Bronchial epithelial cell (primary cell): ENCODE measurements around the gene DUSP22. TPM values are rescaled to one million over a fixed set of nuclear protein-coding genes. Genes with fewer than 3 reads are reported as not detected.

Experiments used
- DNase-seq: peaks from one replicate; pipeline ENCODE4 v3.0.0-alpha.2; 2010; ENCODE audit warnings: low read depth
- FAIRE-seq: peaks from 2 replicates; lab custom pipeline; 2011; peaks lifted over from hg19 to GRCh38; lab: Jason Lieb, UNC
- H3K27me3 ChIP-seq: 2 replicates; pipeline ENCODE4 v1.5.1; 2011; ENCODE audit warnings: low read length; ENCODE audit not compliant: control insufficient read depth, insufficient read depth
- H3K36me3 ChIP-seq: 2 replicates; pipeline ENCODE4 v1.5.1; 2011; ENCODE audit warnings: low read length; ENCODE audit not compliant: control insufficient read depth, insufficient read depth
- H3K4me3 ChIP-seq: 2 replicates; pipeline ENCODE4 v1.5.1; 2011; ENCODE audit warnings: mild to moderate bottlenecking, low read depth, low read length, control low read depth
- total RNA-seq: library from RNA; depleted of rRNA; stranded (reverse); fragments of >200 nt; gene quantifications from 2 replicates; pipeline ENCODE4 v1.2.1, GENCODE V29; 2014
- TF ChIP-seq, protein P1 (sequence below): IDR thresholded peaks from 2 replicates; pipeline ENCODE4 v1.5.1; 2011; ENCODE audit warnings: mild to moderate bottlenecking, moderate library complexity, low read length, control low read depth, inconsistent platforms; ENCODE audit not compliant: insufficient read depth, severe bottlenecking

DUSP22 gene
- total RNA-seq, 1 donor from 2014 or later, result 33.7 TPM

DNA sequence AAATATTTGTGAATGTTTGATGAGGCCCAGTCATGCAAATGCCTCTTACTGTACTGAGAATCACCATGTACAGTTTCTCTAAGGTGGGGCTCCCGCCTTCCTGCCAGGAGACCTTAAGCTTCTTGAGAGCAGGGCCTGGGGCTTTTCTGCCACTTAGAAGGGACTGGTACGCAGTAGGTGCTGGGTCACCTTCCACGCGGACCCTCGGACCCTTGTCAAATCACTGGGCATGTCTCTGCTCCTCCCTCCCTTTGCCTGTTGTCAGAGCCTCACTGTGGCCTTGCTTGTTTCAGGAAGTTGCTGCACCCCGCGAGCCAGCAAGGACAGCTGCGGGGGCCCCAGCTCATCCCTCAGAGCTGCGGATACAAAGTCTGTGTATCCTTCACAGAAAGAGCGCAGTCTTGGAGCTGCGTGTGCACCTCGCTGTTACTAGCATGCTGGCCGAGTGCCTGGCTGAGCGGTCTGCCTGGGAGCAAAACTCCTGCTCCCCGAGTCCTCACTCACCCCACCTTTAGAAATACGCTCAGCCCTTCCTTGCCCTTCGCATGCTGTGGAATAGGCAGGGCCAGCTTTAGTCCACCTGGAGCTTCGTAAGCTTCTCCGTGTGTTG is 68.6 kb downstream of the DUSP22 start:
- Histone ChIP-seq H3K36me3 (no peaks in the 10 kb centered on the region), H3K27me3 (no peaks in the 10 kb centered on the region), H3K4me3 (no peak overlapping the region)
- TF ChIP-seq, protein P1, sequence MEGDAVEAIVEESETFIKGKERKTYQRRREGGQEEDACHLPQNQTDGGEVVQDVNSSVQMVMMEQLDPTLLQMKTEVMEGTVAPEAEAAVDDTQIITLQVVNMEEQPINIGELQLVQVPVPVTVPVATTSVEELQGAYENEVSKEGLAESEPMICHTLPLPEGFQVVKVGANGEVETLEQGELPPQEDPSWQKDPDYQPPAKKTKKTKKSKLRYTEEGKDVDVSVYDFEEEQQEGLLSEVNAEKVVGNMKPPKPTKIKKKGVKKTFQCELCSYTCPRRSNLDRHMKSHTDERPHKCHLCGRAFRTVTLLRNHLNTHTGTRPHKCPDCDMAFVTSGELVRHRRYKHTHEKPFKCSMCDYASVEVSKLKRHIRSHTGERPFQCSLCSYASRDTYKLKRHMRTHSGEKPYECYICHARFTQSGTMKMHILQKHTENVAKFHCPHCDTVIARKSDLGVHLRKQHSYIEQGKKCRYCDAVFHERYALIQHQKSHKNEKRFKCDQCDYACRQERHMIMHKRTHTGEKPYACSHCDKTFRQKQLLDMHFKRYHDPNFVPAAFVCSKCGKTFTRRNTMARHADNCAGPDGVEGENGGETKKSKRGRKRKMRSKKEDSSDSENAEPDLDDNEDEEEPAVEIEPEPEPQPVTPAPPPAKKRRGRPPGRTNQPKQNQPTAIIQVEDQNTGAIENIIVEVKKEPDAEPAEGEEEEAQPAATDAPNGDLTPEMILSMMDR, result no peak
- no peak for FAIRE-seq
- DNase-seq, result no peak

DNA sequence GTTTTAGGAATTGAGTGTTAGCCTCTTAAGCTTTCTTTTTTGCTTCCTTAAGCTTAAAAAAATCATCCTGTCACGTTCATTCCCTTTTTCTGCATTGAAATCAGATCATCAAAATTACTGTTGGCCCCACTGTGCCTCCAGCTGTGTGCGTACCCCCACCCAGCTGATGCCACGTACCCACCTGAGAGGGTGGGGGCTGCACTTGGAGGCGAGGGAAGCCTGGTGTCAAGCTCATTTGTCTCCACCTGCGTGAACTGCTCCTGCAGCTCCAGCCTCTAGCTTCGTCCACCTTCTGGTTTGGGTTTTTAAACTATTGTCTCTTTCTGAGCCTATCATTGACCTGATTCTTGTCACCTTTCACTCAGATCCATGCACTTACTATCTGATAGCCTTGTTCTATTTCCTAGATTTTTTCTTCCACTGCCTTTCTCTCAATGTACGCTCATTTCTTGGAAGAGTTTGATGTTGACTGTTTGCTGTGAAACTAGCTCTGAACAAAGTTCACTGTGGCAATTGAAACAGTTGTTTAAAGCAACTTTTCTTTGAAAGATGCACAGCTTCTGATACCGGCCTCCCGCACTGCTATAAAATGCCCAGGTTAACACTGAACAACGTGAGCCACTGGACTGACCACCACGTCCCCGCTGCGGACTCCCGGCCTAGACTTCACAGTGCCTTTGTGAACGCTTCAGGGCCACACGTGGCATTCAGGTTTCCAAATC is 69.3 kb downstream of the DUSP22 start:
- H3K27me3 ChIP-seq, result no peaks in the 10 kb centered on the region
- TF ChIP-seq, protein P1, result no peak
- no peak overlapping the region for H3K4me3 ChIP-seq
- no peak for DNase-seq
- no peaks in the 10 kb centered on the region for H3K36me3 ChIP-seq
- FAIRE-seq, result no peak

- TF ChIP-seq, protein P1, result no peak
- FAIRE-seq (no peak), DNase-seq (no peak)
- Histone ChIP-seq H3K27me3 (no peaks in the 10 kb centered on the region), H3K36me3 (no peaks in the 10 kb centered on the region), H3K4me3 (no peak overlapping the region)
These were observed 70.1 kb downstream of the DUSP22 start for GRCh38 chr6:362231-362923.

- Histone ChIP-seq H3K36me3 (no peaks in the 10 kb centered on the region), H3K27me3 (no peaks in the 10 kb centered on the region), H3K4me3 (no peak overlapping the region)
- FAIRE-seq (no peak), DNase-seq (no peak)
- TF ChIP-seq, protein P1, result no peak
These were observed 70.6 kb downstream of the DUSP22 start for GRCh38 chr6:362924-363249.

DNA sequence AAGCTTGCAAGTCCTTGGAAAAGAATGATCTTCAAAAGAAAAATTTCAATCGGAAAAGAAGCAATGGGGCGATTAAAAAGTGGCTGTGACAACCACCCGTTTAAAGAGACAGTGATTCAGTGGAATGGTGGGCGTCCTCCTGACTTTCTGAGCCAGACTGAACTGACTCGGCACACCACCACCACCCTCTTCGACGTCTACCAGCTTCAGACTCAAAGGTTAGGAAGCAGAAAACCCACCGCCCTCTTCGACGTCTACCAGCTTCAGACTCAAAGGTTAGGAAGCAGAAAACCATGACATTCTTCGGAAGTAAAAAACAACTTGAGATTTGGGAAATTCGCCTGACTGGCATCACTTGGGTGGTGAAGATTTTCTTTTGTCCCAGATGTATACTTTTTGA is 71.0 kb downstream of the DUSP22 start:
- FAIRE-seq (no peak), DNase-seq (no peak)
- no peaks in the 10 kb centered on the region for H3K36me3 ChIP-seq
- no peak overlapping the region for H3K4me3 ChIP-seq
- TF ChIP-seq, protein P1, result no peak
- H3K27me3 ChIP-seq, result no peaks in the 10 kb centered on the region
